ENCODE measurements around the gene COL19A1.

COL19A1 gene

GRCh38 chr6:70163795-70164194 is 297.4 kb downstream of the COL19A1 start:
- Histone ChIP-seq H3K27me3 (ENCODE audit: insufficient read depth, low read length) (no peaks in the 10 kb centered on the region), H3K9me3 (ENCODE audit: insufficient read depth, low read depth, low read length) (no peaks in the 10 kb centered on the region), H3K4me3 (ENCODE audit: low read length) (no peak overlapping the region), H3K4me1 (ENCODE audit: insufficient read depth, low read length) (no peaks in the 10 kb centered on the region), H3K36me3 (ENCODE audit: insufficient read depth, low read depth, low read length) (no peaks in the 10 kb centered on the region), H3K27ac (ENCODE audit: low read length) (no peak overlapping the region), H3K9ac (ENCODE audit: low read depth, low read length) (no peak overlapping the region)

GRCh38 chr6:70164556-70164955 is 298.2 kb downstream of the COL19A1 start:
- Histone ChIP-seq H3K4me3 (ENCODE audit: low read length) (no peak overlapping the region), H3K9ac (ENCODE audit: low read depth, low read length) (no peak overlapping the region), H3K4me1 (ENCODE audit: insufficient read depth, low read length) (no peaks in the 10 kb centered on the region), H3K9me3 (ENCODE audit: insufficient read depth, low read depth, low read length) (no peaks in the 10 kb centered on the region), H3K27ac (ENCODE audit: low read length) (no peak overlapping the region), H3K27me3 (ENCODE audit: insufficient read depth, low read length) (no peaks in the 10 kb centered on the region), H3K36me3 (ENCODE audit: insufficient read depth, low read depth, low read length) (no peaks in the 10 kb centered on the region)

- H3K4me3 ChIP-seq (ENCODE audit: low read length): peak overlapping the region; percentile 60
- peak overlapping the region; percentile 31; the same call in 1 of the 2 replicates for H3K9ac ChIP-seq (ENCODE audit: low read depth, low read length)
- no peak overlapping the region for H3K27ac ChIP-seq (ENCODE audit: low read length)
- no peaks in the 10 kb centered on the region for H3K9me3 ChIP-seq (ENCODE audit: insufficient read depth, low read depth, low read length)
- H3K27me3 ChIP-seq (ENCODE audit: insufficient read depth, low read length): no peaks in the 10 kb centered on the region
- no peaks in the 10 kb centered on the region for H3K36me3 ChIP-seq (ENCODE audit: insufficient read depth, low read depth, low read length)
- no peaks in the 10 kb centered on the region for H3K4me1 ChIP-seq (ENCODE audit: insufficient read depth, low read length)
These were observed 300.0 kb downstream of the COL19A1 start for GRCh38 chr6:70166088-70166958.

GRCh38 chr6:70168681-70169377 is 302.5 kb downstream of the COL19A1 start:
- Histone ChIP-seq H3K36me3 (ENCODE audit: insufficient read depth, low read depth, low read length) (no peaks in the 10 kb centered on the region), H3K4me1 (ENCODE audit: insufficient read depth, low read length) (no peaks in the 10 kb centered on the region), H3K9ac (ENCODE audit: low read depth, low read length) (no peak overlapping the region), H3K27me3 (ENCODE audit: insufficient read depth, low read length) (no peaks in the 10 kb centered on the region), H3K4me3 (ENCODE audit: low read length) (no peak overlapping the region), H3K9me3 (ENCODE audit: insufficient read depth, low read depth, low read length) (no peaks in the 10 kb centered on the region), H3K27ac (ENCODE audit: low read length) (no peak overlapping the region)

- H3K27ac ChIP-seq (ENCODE audit: low read length): no peak overlapping the region
These were observed 304.9 kb downstream of the COL19A1 start for GRCh38 chr6:70171236-70171635.

GRCh38 chr6:70172252-70172651 is 305.9 kb downstream of the COL19A1 start:
- no peaks in the 10 kb centered on the region for H3K36me3 ChIP-seq (ENCODE audit: insufficient read depth, low read depth, low read length)
- no peaks in the 10 kb centered on the region for H3K9me3 ChIP-seq (ENCODE audit: insufficient read depth, low read depth, low read length)
- H3K27me3 ChIP-seq (ENCODE audit: insufficient read depth, low read length): no peaks in the 10 kb centered on the region
- H3K4me3 ChIP-seq (ENCODE audit: low read length): no peak overlapping the region
- H3K9ac ChIP-seq (ENCODE audit: low read depth, low read length): no peak overlapping the region
- no peaks in the 10 kb centered on the region for H3K4me1 ChIP-seq (ENCODE audit: insufficient read depth, low read length)
- no peak overlapping the region for H3K27ac ChIP-seq (ENCODE audit: low read length)

More at GRCh38 chr6:70171236-70171635, 304.9 kb downstream of the COL19A1 start:
- Histone ChIP-seq H3K27me3 (ENCODE audit: insufficient read depth, low read length) (no peaks in the 10 kb centered on the region), H3K4me1 (ENCODE audit: insufficient read depth, low read length) (no peaks in the 10 kb centered on the region), H3K36me3 (ENCODE audit: insufficient read depth, low read depth, low read length) (no peaks in the 10 kb centered on the region), H3K9ac (ENCODE audit: low read depth, low read length) (no peak overlapping the region), H3K4me3 (ENCODE audit: low read length) (no peak overlapping the region), H3K9me3 (ENCODE audit: insufficient read depth, low read depth, low read length) (no peaks in the 10 kb centered on the region)

GRCh38 chr6:70175770-70176169 is 309.4 kb downstream of the COL19A1 start:
- H3K4me1 ChIP-seq (ENCODE audit: insufficient read depth, low read length): no peaks in the 10 kb centered on the region
- no peak overlapping the region for H3K4me3 ChIP-seq (ENCODE audit: low read length)
- no peak overlapping the region for H3K9ac ChIP-seq (ENCODE audit: low read depth, low read length)
- H3K27me3 ChIP-seq (ENCODE audit: insufficient read depth, low read length): no peaks in the 10 kb centered on the region
- no peaks in the 10 kb centered on the region for H3K9me3 ChIP-seq (ENCODE audit: insufficient read depth, low read depth, low read length)
- no peaks in the 10 kb centered on the region for H3K36me3 ChIP-seq (ENCODE audit: insufficient read depth, low read depth, low read length)
- no peak overlapping the region for H3K27ac ChIP-seq (ENCODE audit: low read length)

- Histone ChIP-seq H3K9ac (ENCODE audit: low read depth, low read length) (no peak overlapping the region), H3K9me3 (ENCODE audit: insufficient read depth, low read depth, low read length) (no peaks in the 10 kb centered on the region), H3K27ac (ENCODE audit: low read length) (no peak overlapping the region), H3K36me3 (ENCODE audit: insufficient read depth, low read depth, low read length) (no peaks in the 10 kb centered on the region), H3K27me3 (ENCODE audit: insufficient read depth, low read length) (no peaks in the 10 kb centered on the region), H3K4me3 (ENCODE audit: low read length) (no peak overlapping the region), H3K4me1 (ENCODE audit: insufficient read depth, low read length) (no peaks in the 10 kb centered on the region)
These were observed 310.6 kb downstream of the COL19A1 start for GRCh38 chr6:70176842-70177550.

GRCh38 chr6:70180183-70180900 is 314.0 kb downstream of the COL19A1 start:
- H3K27me3 ChIP-seq (ENCODE audit: insufficient read depth, low read length): no peaks in the 10 kb centered on the region
- H3K36me3 ChIP-seq (ENCODE audit: insufficient read depth, low read depth, low read length): no peaks in the 10 kb centered on the region
- H3K9ac ChIP-seq (ENCODE audit: low read depth, low read length): no peak overlapping the region
- no peaks in the 10 kb centered on the region for H3K9me3 ChIP-seq (ENCODE audit: insufficient read depth, low read depth, low read length)
- no peak overlapping the region for H3K4me3 ChIP-seq (ENCODE audit: low read length)
- H3K27ac ChIP-seq (ENCODE audit: low read length): no peak overlapping the region
- H3K4me1 ChIP-seq (ENCODE audit: insufficient read depth, low read length): no peaks in the 10 kb centered on the region

- Histone ChIP-seq H3K4me1 (ENCODE audit: insufficient read depth, low read length) (no peaks in the 10 kb centered on the region), H3K4me3 (ENCODE audit: low read length) (no peak overlapping the region), H3K9ac (ENCODE audit: low read depth, low read length) (no peak overlapping the region), H3K27ac (ENCODE audit: low read length) (no peak overlapping the region), H3K27me3 (ENCODE audit: insufficient read depth, low read length) (no peaks in the 10 kb centered on the region), H3K36me3 (ENCODE audit: insufficient read depth, low read depth, low read length) (no peaks in the 10 kb centered on the region), H3K9me3 (ENCODE audit: insufficient read depth, low read depth, low read length) (no peaks in the 10 kb centered on the region)
These were observed 314.7 kb downstream of the COL19A1 start for GRCh38 chr6:70180901-70181599.

- Histone ChIP-seq H3K9ac (ENCODE audit: low read depth, low read length) (no peak overlapping the region), H3K27me3 (ENCODE audit: insufficient read depth, low read length) (no peaks in the 10 kb centered on the region), H3K9me3 (ENCODE audit: insufficient read depth, low read depth, low read length) (no peaks in the 10 kb centered on the region), H3K4me1 (ENCODE audit: insufficient read depth, low read length) (no peaks in the 10 kb centered on the region), H3K27ac (ENCODE audit: low read length) (no peak overlapping the region), H3K4me3 (ENCODE audit: low read length) (no peak overlapping the region), H3K36me3 (ENCODE audit: insufficient read depth, low read depth, low read length) (no peaks in the 10 kb centered on the region)
These were observed 317.2 kb downstream of the COL19A1 start for GRCh38 chr6:70183538-70183937.
